WTC11 (cell line): ENCODE data around the gene SMAP1.

Experiments used
- ATF3 ChIP-seq: sonication (generic); formaldehyde crosslinking; conservative IDR thresholded peaks from 2 replicates; pipeline ENCODE4 v1.8.1; 2022; ENCODE audit warnings: mild to moderate bottlenecking, missing genetic modification reagents
- CTCF ChIP-seq: fragments of 200-600 bp; IDR thresholded peaks from 2 replicates; pipeline ENCODE4 v1.8.0; 2022; ENCODE audit warnings: antibody characterized with exemption
- FOXP1 ChIP-seq: sonication (generic); formaldehyde crosslinking; IDR thresholded peaks from 2 replicates; pipeline ENCODE4 v1.8.0; 2022; ENCODE audit warnings: missing genetic modification reagents, mild to moderate bottlenecking, moderate library complexity, borderline replicate concordance
- GRHL2 ChIP-seq: fragments of 250-450 bp; sonication (Bioruptor Pico); IDR thresholded peaks from 2 replicates; pipeline ENCODE4 v1.8.0; 2022; ENCODE audit warnings: mild to moderate bottlenecking, moderate library complexity; ENCODE audit not compliant: insufficient replicate concordance, severe bottlenecking
- JUN ChIP-seq: sonication (generic); formaldehyde crosslinking; IDR thresholded peaks from 2 replicates; pipeline ENCODE4 v1.8.0; 2023; ENCODE audit warnings: mild to moderate bottlenecking, missing genetic modification reagents
- NFE2L1 ChIP-seq: sonication (generic); formaldehyde crosslinking; IDR thresholded peaks from 2 replicates; pipeline ENCODE4 v1.8.1; 2023; ENCODE audit warnings: missing genetic modification reagents
- NR1H2 ChIP-seq: sonication (generic); formaldehyde crosslinking; IDR thresholded peaks from 2 replicates; pipeline ENCODE4 v1.9.0; 2021; ENCODE audit warnings: mild to moderate bottlenecking, moderate library complexity, missing genetic modification reagents
- NR2C2 ChIP-seq: sonication (generic); formaldehyde crosslinking; IDR thresholded peaks from 2 replicates; pipeline ENCODE4 v1.8.0; 2022; ENCODE audit warnings: mild to moderate bottlenecking, missing genetic modification reagents
- SMAD4 ChIP-seq: sonication (generic); formaldehyde crosslinking; IDR thresholded peaks from 2 replicates; pipeline ENCODE4 v1.8.0; 2022; ENCODE audit warnings: mild to moderate bottlenecking, missing genetic modification reagents
- USF2 ChIP-seq: sonication (generic); formaldehyde crosslinking; IDR thresholded peaks from 2 replicates; pipeline ENCODE4 v1.8.1; 2023; ENCODE audit warnings: mild to moderate bottlenecking, missing genetic modification reagents, moderate library complexity
- ZNF281 ChIP-seq: sonication (generic); formaldehyde crosslinking; IDR thresholded peaks from 2 replicates; pipeline ENCODE4 v1.8.0; 2023; ENCODE audit warnings: mild to moderate bottlenecking, missing genetic modification reagents
- ZNF512 ChIP-seq: sonication (generic); formaldehyde crosslinking; IDR thresholded peaks from 2 replicates; pipeline ENCODE4 v1.8.1; 2022; ENCODE audit warnings: missing genetic modification reagents, borderline replicate concordance

- no peak for TF ChIP-seq GRHL2
- no peak for TF ChIP-seq NR2C2
- no peak for TF ChIP-seq CTCF
- TF ChIP-seq ATF3 (CRISPR knock-in tag) = no peak
- TF ChIP-seq JUN = no peak
- TF ChIP-seq USF2 (CRISPR knock-in tag) = no peak
- TF ChIP-seq ZNF281 (CRISPR knock-in tag) = no peak
- TF ChIP-seq NFE2L1 (CRISPR knock-in tag) = no peak
- no peak for TF ChIP-seq FOXP1
- no peak for TF ChIP-seq NR1H2 (CRISPR knock-in tag)
- no peak for TF ChIP-seq SMAD4 (CRISPR knock-in tag)
- no peak for TF ChIP-seq ZNF512 (CRISPR knock-in tag)
Observed at GRCh38 chr6:70820778-70821177, 153.1 kb downstream of the SMAP1 start.
